C1 segment of cervical spinal cord (tissue), 14 donors: ENCODE data around the gene ZNF474.
A peak's percentile ranks its signal among the peaks of the same experiment; 100 is the strongest.

ENCODE experiments used
- DNase-seq, 14 donors: peaks; one replicate each; lab custom pipeline; 2025; lab: John Stamatoyannopoulos, UW

The ZNF474 gene

GRCh38 chr5:122153774-122154173 is 24.4 kb downstream of the ZNF474 start:
- DNase-seq, result no peak

- no peak for DNase-seq
Observed at GRCh38 chr5:122154491-122154890, 25.1 kb downstream of the ZNF474 start.

GRCh38 chr5:122154910-122155309 is 25.6 kb downstream of the ZNF474 start:
- no peak for DNase-seq

DNA sequence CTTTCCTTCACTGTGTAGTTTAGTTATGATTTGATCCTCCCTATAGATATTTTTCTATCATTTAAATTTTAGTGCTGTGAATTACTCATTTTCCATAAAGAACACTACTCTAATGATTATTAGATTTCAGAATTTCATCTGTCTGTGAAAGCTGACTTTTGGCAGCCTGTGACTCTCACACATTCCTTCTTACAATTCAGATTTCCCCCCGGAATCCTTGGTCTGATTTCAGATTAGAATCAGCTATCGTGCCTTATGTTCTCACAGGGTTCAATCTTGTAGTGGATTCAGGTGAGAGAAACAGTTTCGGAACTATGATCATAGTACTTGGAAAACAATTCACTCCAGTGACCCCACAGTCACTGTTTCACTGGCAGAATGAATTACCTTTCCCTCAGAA is 26.2 kb downstream of the ZNF474 start:
- no peak for DNase-seq

GRCh38 chr5:122156724-122157325 is 27.5 kb downstream of the ZNF474 start:
- no peak for DNase-seq

DNA sequence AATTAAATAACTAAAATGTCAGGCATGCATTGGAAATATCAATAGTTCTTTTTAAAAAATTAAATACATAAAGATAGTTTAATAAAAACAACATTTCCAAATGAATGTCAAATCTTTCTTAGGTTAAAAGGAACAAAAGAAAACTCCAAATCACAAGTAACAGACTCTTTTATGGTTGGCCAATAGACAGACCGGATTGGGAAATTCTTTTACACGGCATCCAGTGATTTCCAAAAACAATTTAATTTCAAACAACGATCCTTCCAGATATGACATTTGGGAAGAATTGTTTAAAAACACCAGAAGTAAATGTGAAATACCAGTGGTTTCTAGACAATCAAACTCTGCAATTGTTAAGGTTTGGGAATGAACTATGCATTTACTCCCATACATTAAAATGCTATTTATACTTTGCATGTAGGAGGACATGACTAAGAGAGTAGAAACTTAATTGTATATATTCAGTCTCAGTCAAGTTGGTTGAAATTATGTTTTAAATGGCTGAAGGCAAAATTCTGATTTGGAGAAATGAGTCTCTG is 32.8 kb downstream of the ZNF474 start:
- DNase-seq, result no peak

GRCh38 chr5:122163121-122164069 is 34.0 kb downstream of the ZNF474 start:
- peak in 1 of 14 donors; percentile 19 for DNase-seq

DNA sequence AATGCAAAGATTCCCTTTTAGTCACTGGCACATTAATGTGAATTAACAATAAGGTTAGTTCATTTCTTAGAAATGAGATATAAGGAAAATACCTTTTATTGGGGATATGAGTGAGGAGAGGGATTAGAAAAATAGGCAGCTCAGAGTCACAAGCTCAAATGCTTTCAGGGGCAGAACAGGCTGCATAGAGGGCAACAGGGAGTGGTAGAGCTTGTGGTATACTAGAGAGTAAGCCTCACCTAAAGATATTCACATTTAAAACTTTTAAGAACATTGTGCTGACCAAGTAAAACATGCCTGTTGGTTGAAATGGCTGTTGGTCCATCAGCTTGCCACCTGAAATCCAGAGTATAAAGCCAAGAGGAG is 34.7 kb downstream of the ZNF474 start:
- DNase-seq, result no peak

- no peak for DNase-seq
Observed at GRCh38 chr5:122164831-122165558, 35.6 kb downstream of the ZNF474 start.

DNA sequence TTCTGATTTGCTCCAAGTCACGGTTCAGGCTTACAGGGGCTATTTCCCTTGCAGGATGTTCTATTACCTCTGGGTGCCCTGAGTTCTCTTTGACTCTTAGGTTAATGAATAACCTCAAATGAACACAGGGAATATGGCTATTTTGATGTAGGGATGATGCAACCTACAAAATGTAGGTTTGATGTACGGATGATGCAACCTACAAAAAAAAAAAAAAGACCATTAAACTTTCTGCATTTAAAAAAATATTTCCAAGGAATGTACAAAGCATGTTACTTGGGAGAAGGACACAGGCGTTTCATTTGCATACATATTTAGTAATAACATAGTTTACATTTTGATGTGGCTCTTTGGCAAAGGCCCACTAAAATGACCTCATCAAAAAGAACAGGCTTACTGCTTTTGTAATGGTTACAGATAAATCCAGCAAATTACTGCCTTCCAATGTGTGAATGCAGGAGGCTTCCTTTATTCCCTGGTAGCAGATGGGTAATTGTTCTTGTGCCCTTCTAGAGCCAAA is 36.3 kb downstream of the ZNF474 start:
- DNase-seq, result no peak

DNA sequence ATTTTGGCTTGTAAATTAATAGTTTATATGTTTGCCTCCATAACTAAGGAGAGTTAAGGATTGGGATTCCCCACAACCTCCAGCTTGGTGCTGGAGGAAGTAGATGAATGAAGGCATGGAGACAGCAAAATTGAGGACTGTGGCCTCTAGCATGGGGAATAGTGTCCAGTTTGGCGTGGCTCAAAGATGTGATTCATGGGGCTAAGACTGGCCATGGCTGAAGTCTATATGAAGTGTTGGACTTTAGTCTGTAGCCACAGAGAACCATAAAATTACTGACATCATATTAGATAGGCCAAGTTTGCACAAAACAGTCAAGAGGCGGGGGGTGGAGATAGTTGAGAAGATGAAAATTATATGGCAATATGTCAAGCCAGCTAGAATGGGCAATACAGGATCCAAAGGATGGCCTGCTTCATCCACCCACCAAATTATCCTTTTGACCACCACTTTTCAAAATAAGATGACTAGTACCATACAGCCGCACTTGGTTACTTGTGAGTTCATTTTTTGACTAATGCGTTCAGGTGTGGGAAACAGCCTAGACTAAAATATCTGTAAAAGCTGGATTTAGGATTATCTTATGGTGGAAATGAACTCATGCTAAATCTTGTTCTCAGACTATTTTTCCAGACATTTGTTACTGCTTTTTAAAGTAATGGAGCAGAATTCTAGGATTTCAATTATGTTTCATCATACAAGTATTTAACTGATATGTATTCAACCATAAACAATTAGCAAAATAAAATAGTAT is 40.2 kb downstream of the ZNF474 start:
- no peak for DNase-seq

DNA sequence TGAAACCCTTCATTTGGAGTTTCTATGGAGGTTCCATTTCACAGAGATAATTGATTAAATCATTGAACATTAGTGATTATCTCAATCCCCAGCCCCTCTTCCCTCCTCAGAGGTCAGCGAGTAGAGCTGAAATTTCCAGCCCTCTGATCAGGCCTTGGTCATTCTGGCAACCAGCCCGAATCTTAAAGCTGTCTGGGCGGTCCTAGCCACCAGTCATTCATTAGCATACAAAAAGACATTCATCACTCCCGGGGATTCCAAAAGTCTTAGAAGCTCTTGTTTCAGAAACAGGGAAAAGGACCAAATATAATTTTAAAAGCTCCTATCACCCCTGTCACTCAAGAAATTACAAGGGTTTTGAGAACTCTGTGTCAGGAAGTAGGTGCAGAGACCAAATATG is 41.3 kb downstream of the ZNF474 start:
- DNase-seq, result peak in 1 of 14 donors; percentile 8

- DNase-seq, result no peak
Observed at GRCh38 chr5:122172207-122172606, 42.9 kb downstream of the ZNF474 start.

DNA sequence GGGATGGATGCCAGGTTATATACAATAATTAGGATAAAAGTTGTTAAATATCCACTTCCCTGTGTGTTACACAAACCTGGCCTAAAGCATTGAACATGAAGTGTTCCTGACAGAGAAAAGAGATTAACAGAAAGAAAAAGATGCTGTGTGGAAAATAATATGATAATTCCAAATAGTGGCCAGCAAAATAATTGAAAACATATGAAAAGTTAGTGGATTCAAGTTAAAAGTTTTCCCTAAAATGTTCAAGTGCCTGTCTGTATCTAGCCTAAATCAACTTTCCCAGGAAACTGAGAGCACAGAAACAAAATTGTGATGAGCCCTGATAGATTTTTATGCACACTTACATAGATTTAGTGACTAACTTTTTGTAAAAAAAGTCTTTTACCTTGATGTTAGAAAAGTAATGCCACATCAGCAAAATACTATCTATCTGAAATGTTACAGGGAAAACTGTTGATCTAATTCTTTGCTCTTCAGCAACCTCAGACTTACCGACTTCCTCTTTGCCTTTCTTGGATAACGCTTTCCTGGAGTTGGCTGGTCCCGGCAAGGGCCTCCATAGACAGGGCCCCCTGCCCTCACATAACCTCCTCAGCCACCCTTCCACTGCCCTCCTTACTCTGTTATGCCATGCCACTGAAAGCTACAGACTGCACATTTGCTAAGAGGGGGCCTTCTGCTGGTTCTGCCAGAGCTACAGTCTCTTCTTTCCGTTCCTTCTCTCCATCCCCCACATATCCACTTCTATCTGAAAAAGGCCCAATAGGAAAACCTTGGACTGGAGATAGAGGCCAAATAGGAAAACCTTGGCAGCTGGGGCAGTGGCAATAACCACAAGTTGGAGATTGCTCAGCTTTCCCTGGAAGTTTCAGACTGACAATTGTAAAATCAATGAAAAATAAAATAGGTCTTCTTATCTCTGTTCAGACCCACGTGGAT is 44.4 kb downstream of the ZNF474 start:
- DNase-seq, result no peak

DNA sequence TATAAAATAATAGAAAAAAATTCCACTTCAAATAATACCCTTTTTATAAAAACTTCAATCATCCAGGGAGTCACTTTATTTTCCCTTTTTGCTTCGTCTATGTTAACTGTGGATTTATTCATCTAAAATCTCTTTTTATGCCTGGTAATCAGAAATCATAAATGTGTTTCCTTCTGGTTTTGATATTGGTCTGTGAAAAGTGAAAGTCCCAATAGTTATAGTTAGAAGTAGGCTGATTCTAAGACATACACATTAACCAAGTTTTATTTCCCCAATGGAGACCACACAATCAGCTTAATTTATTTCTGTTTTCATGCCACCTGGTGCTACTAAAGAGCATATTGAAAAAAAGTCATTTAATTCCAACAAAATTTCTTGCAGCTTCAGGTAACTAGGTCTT is 45.7 kb downstream of the ZNF474 start:
- no peak for DNase-seq

DNA sequence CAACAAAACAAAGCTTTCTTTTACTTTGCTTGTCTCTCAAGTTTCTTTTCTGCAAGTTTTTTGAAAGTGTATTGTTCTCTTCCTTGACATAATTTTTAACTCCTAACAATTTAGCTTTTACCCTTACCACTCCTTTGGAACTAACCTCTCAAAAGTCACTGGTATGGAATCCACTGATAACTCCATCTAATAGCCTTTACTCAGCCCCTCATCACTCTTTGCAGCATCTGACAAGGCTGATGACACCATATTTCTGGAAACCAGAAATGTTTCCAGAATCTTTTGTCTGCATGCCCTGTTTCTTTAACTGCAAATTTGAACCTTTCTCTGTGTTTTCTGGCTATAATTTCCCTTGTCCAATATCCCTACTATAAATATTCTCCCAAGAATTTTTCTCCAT is 46.5 kb downstream of the ZNF474 start:
- DNase-seq, result no peak

- DNase-seq, result no peak
Observed at GRCh38 chr5:122177161-122177560, 47.8 kb downstream of the ZNF474 start.

DNA sequence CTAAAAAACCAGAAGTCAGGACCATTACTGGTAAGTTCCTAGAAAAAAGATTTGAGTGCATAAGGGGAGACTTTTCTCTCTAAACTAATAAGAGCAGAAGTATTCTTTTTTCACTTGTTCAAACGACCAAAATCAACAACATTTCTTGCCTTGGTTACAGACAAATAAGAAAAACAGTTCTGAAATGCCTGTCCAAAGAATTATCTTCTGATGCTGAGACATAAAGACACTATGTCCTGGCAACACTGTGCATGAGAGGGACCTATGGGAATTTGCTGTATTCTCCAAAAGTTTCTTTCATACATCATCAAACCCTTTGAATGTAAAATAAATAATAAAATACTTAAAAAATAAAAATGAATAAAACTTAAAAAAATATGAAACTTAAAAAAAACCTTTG is 50.4 kb downstream of the ZNF474 start:
- no peak for DNase-seq

DNA sequence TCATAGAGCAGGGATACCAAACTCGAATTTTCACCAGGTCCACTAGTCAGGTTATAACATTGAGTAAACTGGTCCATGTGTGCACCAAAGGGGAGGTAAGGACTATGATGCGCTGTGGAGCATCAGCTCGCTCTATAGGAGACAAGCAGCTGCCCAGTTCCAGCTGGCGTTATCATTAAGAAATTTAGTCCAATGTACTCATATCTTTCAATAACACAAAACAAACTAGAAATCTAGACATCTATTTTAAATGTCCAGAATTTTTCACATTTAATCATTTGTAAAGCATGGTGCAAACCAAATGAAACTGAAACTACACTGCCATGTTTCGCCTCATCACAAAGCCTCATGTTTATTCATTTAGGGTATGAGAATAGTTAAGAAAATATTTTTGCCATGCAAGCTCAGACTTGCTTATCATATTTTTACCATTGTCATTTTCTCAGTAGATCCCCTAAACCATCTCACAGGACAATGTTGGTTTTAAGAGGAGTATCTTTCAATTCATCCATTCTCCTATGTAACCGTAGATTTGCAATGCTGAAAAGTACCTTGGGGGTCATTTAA is 50.9 kb downstream of the ZNF474 start:
- no peak for DNase-seq
